ENCODE measurements around the gene FKBP1A.

DNA sequence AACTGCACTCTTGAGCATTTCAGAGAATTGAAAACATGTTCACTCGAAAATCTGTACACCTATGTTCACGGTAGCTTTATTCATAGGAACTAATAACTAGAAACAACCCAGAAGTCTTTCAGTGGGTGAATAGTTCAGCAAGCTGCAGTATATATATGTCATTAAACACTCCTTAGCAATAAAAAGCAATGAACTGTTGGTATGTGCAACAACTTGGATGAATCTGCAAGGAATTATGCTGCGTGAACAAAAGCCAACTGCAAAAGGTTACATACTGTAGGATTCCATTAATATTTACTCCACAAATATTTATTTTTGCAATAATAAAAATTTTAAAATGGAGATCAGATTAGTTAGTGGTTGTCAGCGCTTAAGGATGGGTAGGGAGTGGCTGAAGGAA, 22.1 kb upstream of the FKBP1A start:
- TF ChIP-seq POLR2A (IDR thresholded peaks at IDR 0.05; ENCODE audit: low read length) (no peak), GATA1 (IDR thresholded peaks at IDR 0.05; ENCODE audit: low read depth, low read length) (no peak)
